CD14-positive monocyte (primary cell): Measurements from ENCODE around the gene KLHL4. TPM values are rescaled to one million over a fixed set of nuclear protein-coding genes. Genes with fewer than 3 reads are reported as not detected.

Experiments used
- DNase-seq, 3 donors: peaks; one replicate each; pipeline ENCODE4 v3.0.0-alpha.2; 2011 to 2022
- H2AFZ ChIP-seq: 2 replicates; pipeline ENCODE4 v1.6.0; 2012; ENCODE audit warnings: mild to moderate bottlenecking, low read depth, low read length, inconsistent platforms; ENCODE audit not compliant: insufficient read depth, poor library complexity, severe bottlenecking
- H3K27ac ChIP-seq, 2 donors: 1 replicate in 1 of 2; 2 replicates in 1 of 2; pipeline ENCODE4 v1.5.1; 2012 to 2013; ENCODE audit warnings: low read length in 2 of 2, control low read depth in 1 of 2, inconsistent platforms in 1 of 2, low read depth in 1 of 2, mild to moderate bottlenecking in 1 of 2
- H3K27me3 ChIP-seq, 2 donors: one replicate each; pipeline versions ENCODE4 v1.6.0 to v1.6.1; 2011 to 2013; ENCODE audit warnings: low read length in 2 of 2; ENCODE audit not compliant: control insufficient read depth in 2 of 2, insufficient read depth in 2 of 2
- H3K36me3 ChIP-seq, 2 donors: replicated peaks in 1 of 2; 1 replicate in 1 of 2; 2 replicates in 1 of 2; pipeline versions ENCODE4 v1.5.1 to v1.6.1; 2012 to 2013; ENCODE audit warnings: low read length in 2 of 2, control low read depth in 1 of 2, inconsistent platforms in 1 of 2, mild to moderate bottlenecking in 1 of 2; ENCODE audit not compliant: insufficient read depth in 2 of 2, control insufficient read depth in 1 of 2
- H3K4me1 ChIP-seq, 2 donors: 1 replicate in 1 of 2; 2 replicates in 1 of 2; pipeline versions ENCODE4 v1.5.1 to v1.6.1; 2012 to 2013; ENCODE audit warnings: low read length in 2 of 2, control low read depth in 1 of 2, inconsistent platforms in 1 of 2, mild to moderate bottlenecking in 1 of 2, moderate library complexity in 1 of 2; ENCODE audit not compliant: insufficient read depth in 2 of 2, control insufficient read depth in 1 of 2
- H3K4me2 ChIP-seq: replicated peaks from 2 replicates; pipeline ENCODE3; 2012; ENCODE audit warnings: low read length, moderate library complexity, mild to moderate bottlenecking; ENCODE audit not compliant: poor library complexity, severe bottlenecking; ENCODE audit errors: extremely low read depth
- H3K4me3 ChIP-seq, 3 experiments: fragments of 200-600 bp in 1 of 3; sonication (generic) in 1 of 3; replicated peaks in 1 of 3; 1 replicate in 2 of 3; 2 replicates in 1 of 3; pipeline ENCODE4 v1.5.1; 2011 to 2013; ENCODE audit warnings: low read length in 3 of 3, mild to moderate bottlenecking in 3 of 3, control low read depth in 2 of 3, low read depth in 2 of 3, inconsistent platforms in 1 of 3, moderate library complexity in 1 of 3
- H3K79me2 ChIP-seq: 2 replicates; pipeline ENCODE4 v1.6.0; 2012; ENCODE audit warnings: mild to moderate bottlenecking, control low read depth, inconsistent platforms, low read length, moderate library complexity; ENCODE audit not compliant: insufficient read depth
- H3K9ac ChIP-seq: 2 replicates; pipeline ENCODE4 v1.6.0; 2017; ENCODE audit warnings: low read length, mild to moderate bottlenecking; ENCODE audit not compliant: insufficient read depth, poor library complexity, severe bottlenecking
- H3K9me3 ChIP-seq, 2 donors: replicated peaks in 1 of 2; 1 replicate in 1 of 2; 2 replicates in 1 of 2; pipeline versions ENCODE4 v1.5.1 to v1.6.1; 2012 to 2013; ENCODE audit warnings: low read length in 2 of 2, control low read depth in 1 of 2; ENCODE audit not compliant: control insufficient read depth in 1 of 2, insufficient read depth in 1 of 2
- H4K20me1 ChIP-seq: 2 replicates; pipeline ENCODE4 v1.6.0; 2012; ENCODE audit warnings: mild to moderate bottlenecking, low read length, control low read depth, moderate library complexity; ENCODE audit not compliant: insufficient read depth
- H3K27ac Mint-ChIP-seq, 7 donors: one replicate each; pipeline ENCODE4 v1.8.0; 2020; ENCODE audit warnings: mild to moderate bottlenecking in 7 of 7, mixed read lengths in 7 of 7, moderate library complexity in 6 of 7, inconsistent platforms in 2 of 7
- H3K27me3 Mint-ChIP-seq, 3 donors: one replicate each; pipeline ENCODE4 v1.8.0; 2021 to 2022; ENCODE audit warnings: low read depth in 3 of 3, mild to moderate bottlenecking in 3 of 3, mixed read lengths in 3 of 3, moderate library complexity in 3 of 3, inconsistent platforms in 1 of 3
- H3K36me3 Mint-ChIP-seq, 2 donors: one replicate each; pipeline ENCODE4 v1.8.0; 2020; ENCODE audit warnings: mixed read lengths in 2 of 2, inconsistent platforms in 1 of 2, mild to moderate bottlenecking in 1 of 2
- H3K4me1 Mint-ChIP-seq: one replicate; pipeline ENCODE4 v1.8.0; 2020; ENCODE audit warnings: mild to moderate bottlenecking, mixed read lengths
- H3K4me3 Mint-ChIP-seq, 2 donors: one replicate each; pipeline ENCODE4 v1.8.0; 2020; ENCODE audit warnings: mild to moderate bottlenecking in 2 of 2, mixed read lengths in 2 of 2, moderate library complexity in 1 of 2
- H3K9me3 Mint-ChIP-seq, 7 donors: one replicate each; pipeline ENCODE4 v1.8.0; 2020 to 2022; ENCODE audit warnings: mixed read lengths in 7 of 7, mild to moderate bottlenecking in 6 of 7, moderate library complexity in 6 of 7, inconsistent platforms in 2 of 7
- WGBS: methylation state at CpG from one replicate; pipeline ENCODE4 v1.1.5; 2013; ENCODE audit warnings: missing lambda C conversion rate; ENCODE audit not compliant: insufficient coverage; 5-methylcytosine and 5-hydroxymethylcytosine counted together
- intact Hi-C, 2 donors: fragments of 100-400 bp; cut with micrococcal nuclease; formaldehyde crosslinking; loops; one replicate each; pipeline versions ENCODE4 v1.15.0 to v1.15.1; 2023
- polyA plus RNA-seq, 3 donors: library from polyadenylated mRNA; depleted of rRNA in 1 of 3; unstranded in 2 of 3; stranded (reverse) in 1 of 3; fragments of 300-500 nt in 2 of 3; fragments of >200 nt in 1 of 3; fragmentation: Illumina TruSeq in 2 of 3; gene quantifications; 1 replicate in 2 of 3; 2 replicates in 1 of 3; pipeline ENCODE4 v1.2.3, GENCODE V29; 2012 to 2021
- TF ChIP-seq, protein P1 (sequence below): fragments of 200-600 bp; IDR thresholded peaks from one replicate; pipeline ENCODE4 v1.8.0; 2022; ENCODE audit warnings: antibody characterized with exemption, mild to moderate bottlenecking

Gene KLHL4
- polyA plus RNA-seq, 3 donors = not detected

DNA sequence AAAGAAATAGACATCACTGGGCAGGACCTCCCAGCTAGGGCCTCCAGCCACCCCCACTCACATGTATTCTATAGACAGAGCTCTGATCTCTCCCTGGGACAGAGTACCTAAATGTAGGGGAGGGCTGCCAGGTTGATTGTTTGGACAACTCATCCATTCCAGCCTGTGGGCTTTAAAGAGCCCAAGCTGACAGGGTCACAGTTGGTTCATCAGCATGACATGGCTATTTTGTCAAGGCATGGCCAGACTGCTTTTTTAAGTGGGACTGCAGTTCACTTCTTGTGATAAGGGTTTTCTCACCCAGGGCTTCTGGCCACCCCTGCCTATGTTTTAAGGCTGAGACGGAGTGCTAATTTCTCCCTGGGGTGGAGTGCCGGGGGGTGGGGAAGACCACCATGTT is 63.3 kb downstream of the KLHL4 start:
- Histone ChIP-seq H2AFZ (no peak overlapping the region), H3K4me3 (no peak overlapping the region), H3K4me1 (no peaks in the 10 kb centered on the region), H3K27ac (no peak overlapping the region), H3K9ac (no peak overlapping the region), H4K20me1 (no peaks in the 10 kb centered on the region), H3K36me3 (no peaks in the 10 kb centered on the region), H3K27me3 (no peaks in the 10 kb centered on the region), H3K9me3 (no peaks in the 10 kb centered on the region), H3K79me2 (no peaks in the 10 kb centered on the region), H3K4me2 (no peak overlapping the region)
- Mint-ChIP-seq H3K36me3 (no peaks in the 10 kb centered on the region), H3K27ac (no peak overlapping the region), H3K27me3 (peaks cover 0 to 3% (median 1%) of the 10 kb centered on the region in 3 donors), H3K4me3 (no peak overlapping the region), H3K9me3 (peaks cover 0 to 1% (median 0%) of the 10 kb centered on the region in 7 donors), H3K4me1 (no peaks in the 10 kb centered on the region)
- TF ChIP-seq, protein P1, sequence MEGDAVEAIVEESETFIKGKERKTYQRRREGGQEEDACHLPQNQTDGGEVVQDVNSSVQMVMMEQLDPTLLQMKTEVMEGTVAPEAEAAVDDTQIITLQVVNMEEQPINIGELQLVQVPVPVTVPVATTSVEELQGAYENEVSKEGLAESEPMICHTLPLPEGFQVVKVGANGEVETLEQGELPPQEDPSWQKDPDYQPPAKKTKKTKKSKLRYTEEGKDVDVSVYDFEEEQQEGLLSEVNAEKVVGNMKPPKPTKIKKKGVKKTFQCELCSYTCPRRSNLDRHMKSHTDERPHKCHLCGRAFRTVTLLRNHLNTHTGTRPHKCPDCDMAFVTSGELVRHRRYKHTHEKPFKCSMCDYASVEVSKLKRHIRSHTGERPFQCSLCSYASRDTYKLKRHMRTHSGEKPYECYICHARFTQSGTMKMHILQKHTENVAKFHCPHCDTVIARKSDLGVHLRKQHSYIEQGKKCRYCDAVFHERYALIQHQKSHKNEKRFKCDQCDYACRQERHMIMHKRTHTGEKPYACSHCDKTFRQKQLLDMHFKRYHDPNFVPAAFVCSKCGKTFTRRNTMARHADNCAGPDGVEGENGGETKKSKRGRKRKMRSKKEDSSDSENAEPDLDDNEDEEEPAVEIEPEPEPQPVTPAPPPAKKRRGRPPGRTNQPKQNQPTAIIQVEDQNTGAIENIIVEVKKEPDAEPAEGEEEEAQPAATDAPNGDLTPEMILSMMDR = no peak
- no peak for DNase-seq
- intact Hi-C loops = no loop called here
- WGBS = 100% methylated on average over 1 of the region's 2 CpGs

DNA sequence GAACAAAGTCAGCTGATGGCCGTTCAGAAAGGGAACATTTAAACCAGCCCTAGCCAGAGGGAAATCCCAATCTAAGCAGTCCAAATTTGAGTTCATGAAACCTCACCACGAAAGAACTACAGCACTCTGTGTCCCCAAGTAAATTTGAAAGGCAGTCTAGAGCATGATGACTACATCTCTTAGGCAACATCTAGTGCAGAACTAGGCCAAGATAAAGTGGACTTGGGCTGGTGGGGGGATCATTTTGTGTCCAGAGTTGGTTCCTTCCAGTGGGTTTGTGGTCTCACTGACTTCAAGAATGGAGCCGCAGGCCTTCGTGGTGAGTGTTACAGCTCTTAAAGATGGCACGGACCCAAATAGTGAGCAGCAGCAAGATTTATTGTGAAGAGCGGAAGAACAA is 64.9 kb downstream of the KLHL4 start:
- Mint-ChIP-seq H3K4me1 (no peaks in the 10 kb centered on the region), H3K4me3 (no peak overlapping the region)
- no peak for DNase-seq

More for the DNA sequence above, 64.9 kb downstream of the KLHL4 start:
- H3K27me3 Mint-ChIP-seq = peaks cover 0 to 3% (median 1%) of the 10 kb centered on the region in 3 donors
- WGBS = 90% methylated on average over 2 of the region's 6 CpGs
- intact Hi-C loops = no loop called here
- H3K9me3 ChIP-seq = no peaks in the 10 kb centered on the region
- H3K27ac Mint-ChIP-seq = no peak overlapping the region
- no peak overlapping the region for H3K4me3 ChIP-seq
- H3K4me2 ChIP-seq = no peak overlapping the region
- no peaks in the 10 kb centered on the region for H3K36me3 Mint-ChIP-seq
- H3K27ac ChIP-seq = no peak overlapping the region
- H2AFZ ChIP-seq = no peak overlapping the region
- H3K27me3 ChIP-seq = no peaks in the 10 kb centered on the region
- peaks cover 0 to 1% (median 0%) of the 10 kb centered on the region in 7 donors for H3K9me3 Mint-ChIP-seq
- no peaks in the 10 kb centered on the region for H3K36me3 ChIP-seq
- no peaks in the 10 kb centered on the region for H4K20me1 ChIP-seq
- H3K9ac ChIP-seq = no peak overlapping the region
- no peaks in the 10 kb centered on the region for H3K4me1 ChIP-seq
- TF ChIP-seq, protein P1 = no peak
- H3K79me2 ChIP-seq = no peaks in the 10 kb centered on the region
